ENCODE measurements around the gene ADAMTS12. TPM values are rescaled to one million over a fixed set of nuclear protein-coding genes. Genes with fewer than 3 reads are reported as not detected.

Gene ADAMTS12
- total RNA-seq, 1 donor from 2014 or later: 32.9 TPM

DNA sequence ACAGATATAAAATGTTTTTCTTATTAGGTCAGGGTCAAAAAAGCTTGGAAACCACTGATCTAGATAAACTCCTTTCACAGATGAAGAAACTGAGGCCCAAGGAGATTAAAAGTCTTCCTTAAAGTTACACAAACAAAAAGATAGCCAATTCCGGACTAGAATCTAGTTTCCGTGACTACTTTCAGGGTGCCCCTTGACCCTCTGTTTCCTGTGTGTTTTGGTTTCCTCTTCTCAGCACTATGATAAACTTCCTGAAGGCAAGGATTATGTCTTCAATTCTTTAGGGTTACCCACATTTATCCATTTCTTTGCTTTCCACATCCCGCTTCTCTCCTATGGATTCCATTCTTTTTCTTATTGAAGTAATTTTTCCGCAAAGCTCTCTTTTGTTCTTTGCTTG, 83.1 kb downstream of the ADAMTS12 start:
- no peaks in the 10 kb centered on the region for H3K27me3 Mint-ChIP-seq (ENCODE audit: low read depth)
- H3K27ac Mint-ChIP-seq (ENCODE audit: unreplicated experiment): peak overlapping the region; percentile 23
- no peak for DNase-seq (ENCODE audit: low spot score)
- peaks cover 3% of the 10 kb centered on the region for H3K9me3 Mint-ChIP-seq (ENCODE audit: low read depth)
- no peak overlapping the region for H3K4me3 Mint-ChIP-seq (ENCODE audit: unreplicated experiment)
- TF ChIP-seq, protein P1, sequence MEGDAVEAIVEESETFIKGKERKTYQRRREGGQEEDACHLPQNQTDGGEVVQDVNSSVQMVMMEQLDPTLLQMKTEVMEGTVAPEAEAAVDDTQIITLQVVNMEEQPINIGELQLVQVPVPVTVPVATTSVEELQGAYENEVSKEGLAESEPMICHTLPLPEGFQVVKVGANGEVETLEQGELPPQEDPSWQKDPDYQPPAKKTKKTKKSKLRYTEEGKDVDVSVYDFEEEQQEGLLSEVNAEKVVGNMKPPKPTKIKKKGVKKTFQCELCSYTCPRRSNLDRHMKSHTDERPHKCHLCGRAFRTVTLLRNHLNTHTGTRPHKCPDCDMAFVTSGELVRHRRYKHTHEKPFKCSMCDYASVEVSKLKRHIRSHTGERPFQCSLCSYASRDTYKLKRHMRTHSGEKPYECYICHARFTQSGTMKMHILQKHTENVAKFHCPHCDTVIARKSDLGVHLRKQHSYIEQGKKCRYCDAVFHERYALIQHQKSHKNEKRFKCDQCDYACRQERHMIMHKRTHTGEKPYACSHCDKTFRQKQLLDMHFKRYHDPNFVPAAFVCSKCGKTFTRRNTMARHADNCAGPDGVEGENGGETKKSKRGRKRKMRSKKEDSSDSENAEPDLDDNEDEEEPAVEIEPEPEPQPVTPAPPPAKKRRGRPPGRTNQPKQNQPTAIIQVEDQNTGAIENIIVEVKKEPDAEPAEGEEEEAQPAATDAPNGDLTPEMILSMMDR (IDR thresholded peaks at IDR 0.05): no peak
- H3K4me1 Mint-ChIP-seq (ENCODE audit: low read depth): peaks cover 47% of the 10 kb centered on the region
- no peaks in the 10 kb centered on the region for H3K36me3 Mint-ChIP-seq (ENCODE audit: low read depth)

DNA sequence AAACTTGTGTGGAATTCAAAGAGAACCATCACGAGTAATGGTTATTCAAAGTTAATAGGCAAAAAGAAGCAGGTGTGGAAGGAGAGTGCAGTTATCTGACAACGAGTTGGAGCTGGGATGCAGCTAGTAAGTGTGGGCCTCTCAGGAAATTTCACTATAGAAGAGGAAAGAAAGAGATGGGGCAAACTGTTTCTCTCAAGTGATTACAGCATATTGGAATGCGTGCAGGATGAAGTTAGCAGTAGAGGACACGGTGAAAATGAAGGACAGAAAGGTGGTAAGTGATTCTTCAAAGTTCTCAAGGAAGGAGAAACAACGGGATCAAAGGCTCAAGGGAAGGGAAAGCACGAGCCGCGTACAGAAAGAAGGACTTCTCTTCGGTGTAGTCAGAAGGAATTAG, 84.0 kb downstream of the ADAMTS12 start:
- H3K4me1 Mint-ChIP-seq (ENCODE audit: low read depth): peaks cover 47% of the 10 kb centered on the region
- H3K9me3 Mint-ChIP-seq (ENCODE audit: low read depth): peaks cover 3% of the 10 kb centered on the region
- no peaks in the 10 kb centered on the region for H3K27me3 Mint-ChIP-seq (ENCODE audit: low read depth)
- H3K36me3 Mint-ChIP-seq (ENCODE audit: low read depth): no peaks in the 10 kb centered on the region
- no peak for DNase-seq (ENCODE audit: low spot score)
- H3K4me3 Mint-ChIP-seq (ENCODE audit: unreplicated experiment): no peak overlapping the region
- TF ChIP-seq, protein P1 (IDR thresholded peaks at IDR 0.05): no peak
- peak overlapping the region; percentile 84 for H3K27ac Mint-ChIP-seq (ENCODE audit: unreplicated experiment)

DNA sequence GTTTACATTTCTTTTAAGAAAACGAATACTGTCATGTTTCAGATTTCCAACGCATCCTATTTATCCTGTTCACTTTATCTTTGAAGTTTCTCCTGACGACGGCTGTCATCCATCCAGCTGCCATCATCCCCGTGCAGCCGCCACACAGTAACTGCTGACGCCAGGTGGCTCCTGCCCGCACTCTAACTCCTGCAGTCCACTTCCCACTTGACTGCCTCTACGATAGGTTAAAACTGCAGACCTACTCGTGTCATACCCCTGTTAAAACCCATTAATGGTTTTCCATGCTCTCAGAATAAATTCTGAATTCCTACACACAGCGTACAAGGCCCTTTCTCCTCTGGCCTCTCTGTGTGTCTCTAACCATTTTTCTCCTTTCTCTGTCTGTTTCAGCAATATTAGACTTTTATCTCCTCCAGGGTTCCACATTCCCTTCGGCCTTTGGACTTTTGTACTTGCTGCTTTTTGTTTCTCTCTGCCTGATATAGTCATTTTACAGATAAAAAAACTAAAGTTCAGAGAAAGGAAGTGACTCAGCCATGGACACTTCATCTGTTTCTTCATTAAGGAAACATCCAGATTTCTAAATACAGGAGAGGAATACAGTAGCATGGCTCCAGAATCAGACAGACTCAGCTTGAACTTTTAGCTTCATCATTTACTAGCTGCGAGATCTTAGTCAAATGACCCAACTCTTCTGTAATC, 84.9 kb downstream of the ADAMTS12 start:
- Mint-ChIP-seq H3K4me1 (ENCODE audit: low read depth) (peaks cover 47% of the 10 kb centered on the region), H3K36me3 (ENCODE audit: low read depth) (no peaks in the 10 kb centered on the region), H3K4me3 (ENCODE audit: unreplicated experiment) (peak overlapping the region; percentile 10), H3K27me3 (ENCODE audit: low read depth) (no peaks in the 10 kb centered on the region), H3K27ac (ENCODE audit: unreplicated experiment) (peak overlapping the region; percentile 84), H3K9me3 (ENCODE audit: low read depth) (peaks cover 3% of the 10 kb centered on the region)
- DNase-seq (ENCODE audit: low spot score): no peak
- TF ChIP-seq, protein P1 (IDR thresholded peaks at IDR 0.05): no peak

DNA sequence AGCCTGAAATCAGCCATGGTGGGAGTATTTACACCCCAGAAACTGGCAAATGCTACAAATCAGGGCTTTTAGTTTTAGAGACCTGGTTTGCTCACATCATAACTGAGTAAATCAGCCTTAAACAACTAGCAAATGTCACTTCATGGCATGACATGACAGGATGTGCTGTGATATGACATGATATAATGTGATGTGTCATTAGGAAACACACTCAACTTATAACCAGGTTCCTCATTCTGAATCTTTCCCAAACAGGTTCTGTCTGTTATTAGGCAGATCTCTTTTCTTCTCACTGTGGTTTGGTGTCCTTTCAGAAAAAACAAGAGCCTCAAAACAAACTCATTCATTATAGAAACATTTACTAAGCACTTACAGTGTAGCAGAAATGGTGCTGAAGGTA, 90.5 kb downstream of the ADAMTS12 start:
- no peaks in the 10 kb centered on the region for H3K27me3 Mint-ChIP-seq (ENCODE audit: low read depth)
- H3K36me3 Mint-ChIP-seq (ENCODE audit: low read depth): peaks cover 1% of the 10 kb centered on the region
- H3K9me3 Mint-ChIP-seq (ENCODE audit: low read depth): no peaks in the 10 kb centered on the region
- peaks cover 4% of the 10 kb centered on the region for H3K4me1 Mint-ChIP-seq (ENCODE audit: low read depth)
- H3K4me3 Mint-ChIP-seq (ENCODE audit: unreplicated experiment): no peak overlapping the region
- no peak overlapping the region for H3K27ac Mint-ChIP-seq (ENCODE audit: unreplicated experiment)
- TF ChIP-seq, protein P1 (IDR thresholded peaks at IDR 0.05): no peak
- no peak for DNase-seq (ENCODE audit: low spot score)

DNA sequence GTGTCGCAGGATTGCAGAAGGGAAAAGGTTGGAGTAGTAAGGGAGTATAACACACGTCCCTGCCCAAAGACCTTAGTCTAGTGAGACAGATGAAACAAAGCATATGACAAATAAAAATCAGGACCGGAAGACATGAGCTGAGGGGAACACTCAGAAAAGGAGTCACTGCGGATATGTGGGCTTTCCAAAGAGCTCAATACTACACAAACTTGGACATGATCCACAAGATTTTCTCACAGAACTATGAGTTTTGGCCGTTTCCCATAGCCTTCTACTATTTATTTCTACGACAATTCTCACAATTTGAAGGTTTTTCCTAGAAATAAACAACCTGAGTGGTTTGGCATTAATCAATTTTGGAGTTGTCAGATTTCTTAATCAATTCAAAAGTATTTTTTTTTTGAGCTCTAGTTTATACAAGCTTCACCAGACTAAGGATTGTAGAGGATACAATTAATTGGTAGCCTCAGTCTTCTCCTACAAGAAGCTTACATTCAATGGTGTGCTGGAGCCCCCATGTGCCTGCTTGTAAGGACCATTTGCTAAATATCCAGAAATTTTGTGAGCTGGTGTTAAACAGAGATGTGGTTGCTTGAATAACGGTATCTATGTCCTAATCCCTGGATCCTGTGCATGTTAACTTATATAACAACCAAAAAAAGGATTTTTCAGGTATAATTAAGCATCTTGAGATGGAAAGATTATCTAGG, 91.4 kb downstream of the ADAMTS12 start:
- H3K36me3 Mint-ChIP-seq (ENCODE audit: low read depth): peaks cover 1% of the 10 kb centered on the region
- TF ChIP-seq, protein P1 (IDR thresholded peaks at IDR 0.05): peak; percentile 16

More for the DNA sequence above, 91.4 kb downstream of the ADAMTS12 start:
- Mint-ChIP-seq H3K4me1 (ENCODE audit: low read depth) (no peaks in the 10 kb centered on the region), H3K27me3 (ENCODE audit: low read depth) (no peaks in the 10 kb centered on the region), H3K4me3 (ENCODE audit: unreplicated experiment) (no peak overlapping the region), H3K27ac (ENCODE audit: unreplicated experiment) (no peak overlapping the region), H3K9me3 (ENCODE audit: low read depth) (no peaks in the 10 kb centered on the region)
- no peak for DNase-seq (ENCODE audit: low spot score)

Data from chondrocyte (in vitro differentiated cells).